Stimulated activated memory B cell treated with anti-CD40 and anti-IgM and Interleukin-4, amounts not matched to agents 10 μg/mL and 1 μg/mL and 100 μg/mL, for 72 hours (primary cell): ENCODE data around the gene ATIC.
"Not testable (repeated sequence)": the region's sequence is repeated elsewhere in the genome, so short reads cannot be mapped to it uniquely, and the experiment has no call there.

ENCODE experiments used
- ATAC-seq: fragments of 150-1000 bp; cut with Tn5 transposase; 2 replicates; pipeline ENCODE4 v1.10.0; 2021
- H3K27ac Mint-ChIP-seq: one replicate; pipeline ENCODE4 v1.8.0; 2022; ENCODE audit warnings: mild to moderate bottlenecking, mixed read lengths
- H3K27me3 Mint-ChIP-seq: one replicate; pipeline ENCODE4 v1.8.0; 2022; ENCODE audit warnings: mixed read lengths
- H3K36me3 Mint-ChIP-seq: one replicate; pipeline ENCODE4 v1.8.0; 2022; ENCODE audit warnings: mixed read lengths
- H3K4me1 Mint-ChIP-seq: one replicate; pipeline ENCODE4 v1.8.0; 2022; ENCODE audit warnings: mixed read lengths
- H3K4me3 Mint-ChIP-seq: one replicate; pipeline ENCODE4 v1.8.0; 2022; ENCODE audit warnings: mild to moderate bottlenecking, moderate library complexity, mixed read lengths
- H3K9me3 Mint-ChIP-seq: one replicate; pipeline ENCODE4 v1.8.0; 2022; ENCODE audit warnings: mixed read lengths

Gene ATIC

GRCh38 chr2:215290980-215291599 lies 20.8 kb upstream of the ATIC start:
- Mint-ChIP-seq H3K27me3 (peaks cover 22% of the 10 kb centered on the region), H3K4me3 (no peak overlapping the region), H3K27ac (no peak overlapping the region), H3K36me3 (no peaks in the 10 kb centered on the region), H3K4me1 (peaks cover 6% of the 10 kb centered on the region), H3K9me3 (no peaks in the 10 kb centered on the region)
- no peak for ATAC-seq

GRCh38 chr2:215293879-215294278 lies 18.0 kb upstream of the ATIC start:
- H3K4me1 Mint-ChIP-seq: peaks cover 6% of the 10 kb centered on the region
- H3K9me3 Mint-ChIP-seq: no peaks in the 10 kb centered on the region
- H3K27me3 Mint-ChIP-seq: peaks cover 22% of the 10 kb centered on the region
- H3K27ac Mint-ChIP-seq: no peak overlapping the region
- H3K4me3 Mint-ChIP-seq: no peak overlapping the region
- no peak for ATAC-seq
- no peaks in the 10 kb centered on the region for H3K36me3 Mint-ChIP-seq

GRCh38 chr2:215299337-215299859 lies 12.5 kb upstream of the ATIC start:
- no peak overlapping the region for H3K27ac Mint-ChIP-seq
- no peak for ATAC-seq
- H3K36me3 Mint-ChIP-seq: peaks cover 6% of the 10 kb centered on the region
- H3K27me3 Mint-ChIP-seq: peaks cover 2% of the 10 kb centered on the region
- peaks cover 3% of the 10 kb centered on the region for H3K9me3 Mint-ChIP-seq
- no peaks in the 10 kb centered on the region for H3K4me1 Mint-ChIP-seq
- no peak overlapping the region for H3K4me3 Mint-ChIP-seq

GRCh38 chr2:215301994-215302393 lies 9.9 kb upstream of the ATIC start:
- Mint-ChIP-seq H3K4me1 (no peaks in the 10 kb centered on the region), H3K4me3 (no peak overlapping the region), H3K36me3 (peaks cover 6% of the 10 kb centered on the region), H3K9me3 (peaks cover 3% of the 10 kb centered on the region), H3K27me3 (no peaks in the 10 kb centered on the region), H3K27ac (no peak overlapping the region)
- no peak for ATAC-seq

- peaks cover 29% of the 10 kb centered on the region for H3K36me3 Mint-ChIP-seq
- peak overlapping the region; percentile 88 for H3K4me3 Mint-ChIP-seq
- peak; percentile 37 for ATAC-seq
- H3K27ac Mint-ChIP-seq: peak overlapping the region; percentile 89
- not testable (repeated sequence) for H3K27me3 Mint-ChIP-seq, H3K9me3 Mint-ChIP-seq
- peaks cover 34% of the 10 kb centered on the region for H3K4me1 Mint-ChIP-seq
Observed at GRCh38 chr2:215311259-215311624, 617 bp upstream of the ATIC start.

- no peak for ATAC-seq
- Mint-ChIP-seq H3K36me3 (peaks cover 38% of the 10 kb centered on the region), H3K27me3 (no peaks in the 10 kb centered on the region), H3K9me3 (no peaks in the 10 kb centered on the region), H3K4me1 (peaks cover 42% of the 10 kb centered on the region), H3K4me3 (peak overlapping the region; percentile 88), H3K27ac (peak overlapping the region; percentile 89)
Observed at GRCh38 chr2:215313255-215313613, 1.4 kb downstream of the ATIC start.

- H3K36me3 Mint-ChIP-seq: peaks cover 43% of the 10 kb centered on the region
- no peak overlapping the region for H3K4me3 Mint-ChIP-seq
- no peak for ATAC-seq
- H3K9me3 Mint-ChIP-seq: no peaks in the 10 kb centered on the region
- no peaks in the 10 kb centered on the region for H3K27me3 Mint-ChIP-seq
- peak overlapping the region; percentile 58 for H3K27ac Mint-ChIP-seq
- H3K4me1 Mint-ChIP-seq: peaks cover 42% of the 10 kb centered on the region
Observed at GRCh38 chr2:215314896-215315295, 3.0 kb downstream of the ATIC start.

GRCh38 chr2:215315301-215315700 lies 3.4 kb downstream of the ATIC start:
- peaks cover 42% of the 10 kb centered on the region for H3K4me1 Mint-ChIP-seq
- H3K27me3 Mint-ChIP-seq: no peaks in the 10 kb centered on the region
- H3K9me3 Mint-ChIP-seq: no peaks in the 10 kb centered on the region
- ATAC-seq: no peak
- peaks cover 47% of the 10 kb centered on the region for H3K36me3 Mint-ChIP-seq
- no peak overlapping the region for H3K4me3 Mint-ChIP-seq
- peak overlapping the region; percentile 58 for H3K27ac Mint-ChIP-seq

- Mint-ChIP-seq H3K4me3 (no peak overlapping the region), H3K9me3 (no peaks in the 10 kb centered on the region), H3K27ac (no peak overlapping the region), H3K27me3 (no peaks in the 10 kb centered on the region), H3K36me3 (peaks cover 57% of the 10 kb centered on the region), H3K4me1 (peaks cover 49% of the 10 kb centered on the region)
- ATAC-seq: no peak
Observed at GRCh38 chr2:215316336-215316735, 4.5 kb downstream of the ATIC start.

GRCh38 chr2:215319500-215319899 lies 7.6 kb downstream of the ATIC start:
- peaks cover 63% of the 10 kb centered on the region for H3K36me3 Mint-ChIP-seq

GRCh38 chr2:215320102-215320501 lies 8.2 kb downstream of the ATIC start:
- Mint-ChIP-seq H3K36me3 (peaks cover 61% of the 10 kb centered on the region), H3K4me1 (peaks cover 40% of the 10 kb centered on the region), H3K4me3 (no peak overlapping the region), H3K9me3 (no peaks in the 10 kb centered on the region), H3K27me3 (no peaks in the 10 kb centered on the region), H3K27ac (no peak overlapping the region)
- no peak for ATAC-seq

More at GRCh38 chr2:215319500-215319899, 7.6 kb downstream of the ATIC start:
- no peak overlapping the region for H3K27ac Mint-ChIP-seq
- H3K4me1 Mint-ChIP-seq: peaks cover 40% of the 10 kb centered on the region
- ATAC-seq: no peak
- H3K4me3 Mint-ChIP-seq: no peak overlapping the region
- no peaks in the 10 kb centered on the region for H3K27me3 Mint-ChIP-seq
- H3K9me3 Mint-ChIP-seq: no peaks in the 10 kb centered on the region

- H3K27me3 Mint-ChIP-seq: no peaks in the 10 kb centered on the region
- H3K4me1 Mint-ChIP-seq: peaks cover 39% of the 10 kb centered on the region
- H3K9me3 Mint-ChIP-seq: no peaks in the 10 kb centered on the region
- H3K27ac Mint-ChIP-seq: no peak overlapping the region
- H3K36me3 Mint-ChIP-seq: peaks cover 61% of the 10 kb centered on the region
- no peak for ATAC-seq
- H3K4me3 Mint-ChIP-seq: no peak overlapping the region
Observed at GRCh38 chr2:215320679-215321078, 8.8 kb downstream of the ATIC start.

GRCh38 chr2:215324811-215325210 lies 13.0 kb downstream of the ATIC start:
- Mint-ChIP-seq H3K4me1 (peaks cover 41% of the 10 kb centered on the region), H3K27me3 (no peaks in the 10 kb centered on the region), H3K27ac (peak overlapping the region; percentile 15), H3K36me3 (peaks cover 83% of the 10 kb centered on the region), H3K9me3 (no peaks in the 10 kb centered on the region), H3K4me3 (no peak overlapping the region)
- ATAC-seq: no peak

- Mint-ChIP-seq H3K4me1 (peaks cover 61% of the 10 kb centered on the region), H3K27ac (no peak overlapping the region), H3K9me3 (no peaks in the 10 kb centered on the region)
Observed at GRCh38 chr2:215328066-215328465, 16.2 kb downstream of the ATIC start.

GRCh38 chr2:215332872-215333595 lies 21.2 kb downstream of the ATIC start:
- H3K36me3 Mint-ChIP-seq: peaks cover 71% of the 10 kb centered on the region
- H3K9me3 Mint-ChIP-seq: no peaks in the 10 kb centered on the region
- peaks cover 46% of the 10 kb centered on the region for H3K4me1 Mint-ChIP-seq
- peak; percentile 77 for ATAC-seq
- no peak overlapping the region for H3K4me3 Mint-ChIP-seq
- H3K27ac Mint-ChIP-seq: peak overlapping the region; percentile 57
- H3K27me3 Mint-ChIP-seq: no peaks in the 10 kb centered on the region

More at GRCh38 chr2:215328066-215328465, 16.2 kb downstream of the ATIC start:
- Mint-ChIP-seq H3K27me3 (no peaks in the 10 kb centered on the region), H3K36me3 (peaks cover 83% of the 10 kb centered on the region), H3K4me3 (no peak overlapping the region)
- no peak for ATAC-seq
